ENCODE measurements around the gene PYGO2.
A peak's percentile ranks its signal among the peaks of the same experiment; 100 is the strongest.
"Not testable (repeated sequence)": the region's sequence is repeated elsewhere in the genome, so short reads cannot be mapped to it uniquely, and the experiment has no call there.

The PYGO2 gene

GRCh38 chr1:154977762-154978161 lies 16.2 kb upstream of the PYGO2 start:
- DNase-seq: not testable (repeated sequence)

- no peak for DNase-seq
These were observed 14.0 kb upstream of the PYGO2 start for GRCh38 chr1:154975409-154976059.

GRCh38 chr1:154974808-154975408 lies 13.3 kb upstream of the PYGO2 start:
- DNase-seq: peak; percentile 93

GRCh38 chr1:154974102-154974807 lies 12.7 kb upstream of the PYGO2 start, which contains the start of gene CKS1B:
Gene CKS1B, plus strand, starts transcription at chr1:154974681. Its CDS starts 65 bp downstream, at chr1:154974746.
- DNase-seq: peak; percentile 96

- DNase-seq: peak; percentile 92
These were observed 11.9 kb upstream of the PYGO2 start for GRCh38 chr1:154973344-154974101.

- DNase-seq: peak; percentile 57
These were observed 11.1 kb upstream of the PYGO2 start for GRCh38 chr1:154972517-154973343.

GRCh38 chr1:154972213-154972516 lies 10.6 kb upstream of the PYGO2 start:
- DNase-seq: no peak

- DNase-seq: no peak
These were observed 9.9 kb upstream of the PYGO2 start for GRCh38 chr1:154971341-154971998.

GRCh38 chr1:154970631-154971340 lies 9.2 kb upstream of the PYGO2 start, which contains the start of gene SHC1:
Gene SHC1, minus strand, starts transcription at chr1:154970747. Its CDS starts 221 bp downstream, at chr1:154970526.
- DNase-seq: peak; percentile 62

GRCh38 chr1:154969860-154970452 lies 8.4 kb upstream of the PYGO2 start:
- no peak for DNase-seq

- DNase-seq: no peak
These were observed 7.7 kb upstream of the PYGO2 start for GRCh38 chr1:154969246-154969645.

- no peak for DNase-seq
These were observed 7.1 kb upstream of the PYGO2 start for GRCh38 chr1:154968731-154969130.

- DNase-seq: no peak
These were observed 5.9 kb upstream of the PYGO2 start for GRCh38 chr1:154967331-154967950.

- no peak for DNase-seq
These were observed 4.5 kb upstream of the PYGO2 start for GRCh38 chr1:154966111-154966510.

GRCh38 chr1:154964359-154964758 lies 2.8 kb upstream of the PYGO2 start:
- no peak for DNase-seq

- no peak for DNase-seq
These were observed 2.1 kb upstream of the PYGO2 start for GRCh38 chr1:154963643-154964042.

GRCh38 chr1:154962795-154963330 lies 1.3 kb upstream of the PYGO2 start:
- DNase-seq: no peak

- DNase-seq: no peak
These were observed 671 bp upstream of the PYGO2 start for GRCh38 chr1:154962156-154962749.

GRCh38 chr1:154960446-154961136 lies 991 bp downstream of the PYGO2 start:
- DNase-seq: no peak
